Mesothelial cell of epicardium (in vitro differentiated cells): ENCODE measurements around the gene SRGAP2C. TPM values are rescaled to one million over a fixed set of nuclear protein-coding genes. Genes with fewer than 3 reads are reported as not detected.
"Not testable (repeated sequence)": the region's sequence is repeated elsewhere in the genome, so short reads cannot be mapped to it uniquely, and the experiment has no call there.

Source experiments
- DNase-seq, 2 experiments: peaks; one replicate each; pipeline ENCODE4 v3.0.0; 2021; ENCODE audit warnings: low spot score in 2 of 2; ENCODE audit not compliant: unreplicated experiment in 2 of 2
- H3K27ac Mint-ChIP-seq: 2 replicates; pipeline ENCODE4 v1.8.0; 2021; ENCODE audit warnings: mixed read lengths
- H3K27me3 Mint-ChIP-seq: 2 replicates; pipeline ENCODE4 v1.8.0; 2021; ENCODE audit warnings: low read depth, mixed read lengths
- H3K36me3 Mint-ChIP-seq: 2 replicates; pipeline ENCODE4 v1.8.0; 2021; ENCODE audit warnings: mixed read lengths
- H3K4me1 Mint-ChIP-seq: 2 replicates; pipeline ENCODE4 v1.8.0; 2021; ENCODE audit warnings: mixed read lengths
- H3K4me3 Mint-ChIP-seq: 2 replicates; pipeline ENCODE4 v1.8.0; 2021; ENCODE audit warnings: mild to moderate bottlenecking, moderate library complexity, mixed read lengths
- H3K9me3 Mint-ChIP-seq: 2 replicates; pipeline ENCODE4 v1.8.0; 2021; ENCODE audit warnings: mixed read lengths
- total RNA-seq: library from RNA; stranded (reverse); gene quantifications from 3 replicates; pipeline ENCODE4 v1.2.1, GENCODE V29; 2021

SRGAP2C gene
- total RNA-seq, 1 donor from 2014 or later = 20.9 TPM

- DNase-seq, H3K9me3 Mint-ChIP-seq, H3K27me3 Mint-ChIP-seq, H3K4me3 Mint-ChIP-seq, H3K36me3 Mint-ChIP-seq: not testable (repeated sequence)
- Mint-ChIP-seq H3K27ac (peak overlapping the region; percentile 75), H3K4me1 (peaks cover 12% of the 10 kb centered on the region)
These were observed 16.5 kb downstream of the SRGAP2C start for GRCh38 chr1:121200985-121201981.

- H3K27ac Mint-ChIP-seq, H3K36me3 Mint-ChIP-seq, H3K9me3 Mint-ChIP-seq, DNase-seq, H3K4me3 Mint-ChIP-seq, H3K27me3 Mint-ChIP-seq: not testable (repeated sequence)
- H3K4me1 Mint-ChIP-seq = peaks cover 13% of the 10 kb centered on the region
These were observed 18.2 kb downstream of the SRGAP2C start for GRCh38 chr1:121202986-121203385.

- H3K27ac Mint-ChIP-seq, H3K9me3 Mint-ChIP-seq, H3K36me3 Mint-ChIP-seq, DNase-seq, H3K27me3 Mint-ChIP-seq, H3K4me3 Mint-ChIP-seq: not testable (repeated sequence)
- H3K4me1 Mint-ChIP-seq = peaks cover 14% of the 10 kb centered on the region
These were observed 21.3 kb downstream of the SRGAP2C start for GRCh38 chr1:121205786-121206711.

- H3K9me3 Mint-ChIP-seq, H3K27me3 Mint-ChIP-seq, DNase-seq, H3K4me3 Mint-ChIP-seq, H3K4me1 Mint-ChIP-seq, H3K36me3 Mint-ChIP-seq, H3K27ac Mint-ChIP-seq: not testable (repeated sequence)
These were observed 22.6 kb downstream of the SRGAP2C start for GRCh38 chr1:121207328-121207727.

- H3K4me1 Mint-ChIP-seq, H3K27ac Mint-ChIP-seq, DNase-seq, H3K36me3 Mint-ChIP-seq, H3K4me3 Mint-ChIP-seq, H3K9me3 Mint-ChIP-seq, H3K27me3 Mint-ChIP-seq: not testable (repeated sequence)
These were observed 23.6 kb downstream of the SRGAP2C start for GRCh38 chr1:121208375-121208774.

GRCh38 chr1:121210778-121211177 is 26.0 kb downstream of the SRGAP2C start:
- H3K27ac Mint-ChIP-seq, H3K27me3 Mint-ChIP-seq, H3K4me3 Mint-ChIP-seq, H3K9me3 Mint-ChIP-seq, DNase-seq, H3K4me1 Mint-ChIP-seq, H3K36me3 Mint-ChIP-seq: not testable (repeated sequence)

- not testable (repeated sequence) for H3K9me3 Mint-ChIP-seq, DNase-seq, H3K4me3 Mint-ChIP-seq, H3K27me3 Mint-ChIP-seq, H3K36me3 Mint-ChIP-seq, H3K4me1 Mint-ChIP-seq, H3K27ac Mint-ChIP-seq
These were observed 28.7 kb downstream of the SRGAP2C start for GRCh38 chr1:121213491-121213890.

GRCh38 chr1:121214544-121215156 is 29.9 kb downstream of the SRGAP2C start:
- H3K27ac Mint-ChIP-seq, H3K36me3 Mint-ChIP-seq, H3K4me3 Mint-ChIP-seq, H3K27me3 Mint-ChIP-seq, H3K9me3 Mint-ChIP-seq, H3K4me1 Mint-ChIP-seq, DNase-seq: not testable (repeated sequence)

GRCh38 chr1:121215699-121216417 is 31.1 kb downstream of the SRGAP2C start:
- H3K4me3 Mint-ChIP-seq, DNase-seq, H3K36me3 Mint-ChIP-seq, H3K9me3 Mint-ChIP-seq, H3K4me1 Mint-ChIP-seq, H3K27ac Mint-ChIP-seq, H3K27me3 Mint-ChIP-seq: not testable (repeated sequence)

- not testable (repeated sequence) for H3K4me3 Mint-ChIP-seq, H3K27ac Mint-ChIP-seq, DNase-seq, H3K36me3 Mint-ChIP-seq, H3K4me1 Mint-ChIP-seq, H3K9me3 Mint-ChIP-seq, H3K27me3 Mint-ChIP-seq
These were observed 31.9 kb downstream of the SRGAP2C start for GRCh38 chr1:121216676-121217075.

GRCh38 chr1:121221770-121222169 is 37.0 kb downstream of the SRGAP2C start:
- not testable (repeated sequence) for H3K36me3 Mint-ChIP-seq, H3K4me1 Mint-ChIP-seq, H3K27me3 Mint-ChIP-seq, H3K4me3 Mint-ChIP-seq, H3K27ac Mint-ChIP-seq, H3K9me3 Mint-ChIP-seq, DNase-seq

GRCh38 chr1:121224714-121225113 is 39.9 kb downstream of the SRGAP2C start:
- not testable (repeated sequence) for H3K27ac Mint-ChIP-seq, DNase-seq, H3K4me1 Mint-ChIP-seq, H3K27me3 Mint-ChIP-seq, H3K9me3 Mint-ChIP-seq, H3K36me3 Mint-ChIP-seq, H3K4me3 Mint-ChIP-seq

- H3K27me3 Mint-ChIP-seq, DNase-seq, H3K36me3 Mint-ChIP-seq, H3K9me3 Mint-ChIP-seq, H3K4me1 Mint-ChIP-seq, H3K27ac Mint-ChIP-seq, H3K4me3 Mint-ChIP-seq: not testable (repeated sequence)
These were observed 41.6 kb downstream of the SRGAP2C start for GRCh38 chr1:121226295-121226904.
